Measurements from ENCODE around the gene ST6GALNAC3. TPM values are rescaled to one million over a fixed set of nuclear protein-coding genes. Genes with fewer than 3 reads are reported as not detected.

Gene ST6GALNAC3
- total and polyA plus RNA-seq, 3 donors from 2014 or later, result 0.46 to 0.87 (median 0.74) TPM

GRCh38 chr1:76661531-76661930 is 587.0 kb downstream of the ST6GALNAC3 start:
- DNase-seq, result no peak
- H3K4me3 ChIP-seq, result no peak overlapping the region
- intact Hi-C loops (cut with DNase I; ENCODE audit: low total_unique reads), result no loop called here
- H3K27me3 ChIP-seq, result no peaks in the 10 kb centered on the region
- TF ChIP-seq CTCF (IDR thresholded peaks at IDR 0.05), result no peak
- no peak for TF ChIP-seq POLR2A (IDR thresholded peaks at IDR 0.05)
- H3K36me3 ChIP-seq (ENCODE audit: low read depth, missing control alignments), result no peaks in the 10 kb centered on the region
- no peaks in the 10 kb centered on the region for H3K4me1 ChIP-seq
- 57 to 67% methylated on average over 2 of the region's 2 CpGs for WGBS, 2 donors
- no peak overlapping the region for H3K27ac ChIP-seq
- no peaks in the 10 kb centered on the region for H3K9me3 ChIP-seq

GRCh38 chr1:76666499-76666898 is 592.0 kb downstream of the ST6GALNAC3 start:
- Histone ChIP-seq H3K27me3 (no peaks in the 10 kb centered on the region), H3K4me3 (no peak overlapping the region), H3K9me3 (no peaks in the 10 kb centered on the region), H3K36me3 (ENCODE audit: low read depth, missing control alignments) (no peaks in the 10 kb centered on the region), H3K27ac (no peak overlapping the region), H3K4me1 (no peaks in the 10 kb centered on the region)
- 71 to 84% methylated on average over 2 of the region's 2 CpGs for WGBS, 2 donors
- TF ChIP-seq POLR2A (IDR thresholded peaks at IDR 0.05) (no peak), CTCF (IDR thresholded peaks at IDR 0.05) (no peak)
- intact Hi-C loops (cut with DNase I; ENCODE audit: low total_unique reads), result no loop called here
- no peak for DNase-seq

GRCh38 chr1:76668046-76668445 is 593.5 kb downstream of the ST6GALNAC3 start:
- no peak overlapping the region for H3K27ac ChIP-seq
- WGBS, 2 donors, result 55 to 57% methylated on average over 5 of the region's 5 CpGs
- H3K27me3 ChIP-seq, result no peaks in the 10 kb centered on the region
- no peaks in the 10 kb centered on the region for H3K36me3 ChIP-seq (ENCODE audit: low read depth, missing control alignments)
- TF ChIP-seq POLR2A (IDR thresholded peaks at IDR 0.05), result no peak
- TF ChIP-seq CTCF (IDR thresholded peaks at IDR 0.05), result no peak
- no peaks in the 10 kb centered on the region for H3K4me1 ChIP-seq
- no peaks in the 10 kb centered on the region for H3K9me3 ChIP-seq
- no peak overlapping the region for H3K4me3 ChIP-seq
- intact Hi-C loops (cut with DNase I; ENCODE audit: low total_unique reads), result no loop called here
- DNase-seq, result no peak

GRCh38 chr1:76669131-76669530 is 594.6 kb downstream of the ST6GALNAC3 start:
- WGBS, 2 donors, result 84 to 86% methylated on average over 4 of the region's 4 CpGs
- H3K27me3 ChIP-seq, result no peaks in the 10 kb centered on the region
- H3K4me1 ChIP-seq, result no peaks in the 10 kb centered on the region
- H3K9me3 ChIP-seq, result no peaks in the 10 kb centered on the region
- no peak for DNase-seq
- intact Hi-C loops (cut with DNase I; ENCODE audit: low total_unique reads), result no loop called here
- H3K27ac ChIP-seq, result no peak overlapping the region
- H3K4me3 ChIP-seq, result no peak overlapping the region
- H3K36me3 ChIP-seq (ENCODE audit: low read depth, missing control alignments), result no peaks in the 10 kb centered on the region
- no peak for TF ChIP-seq CTCF (IDR thresholded peaks at IDR 0.05)
- TF ChIP-seq POLR2A (IDR thresholded peaks at IDR 0.05), result no peak

- H3K27ac ChIP-seq, result no peak overlapping the region
- no peak overlapping the region for H3K4me3 ChIP-seq
- no peaks in the 10 kb centered on the region for H3K36me3 ChIP-seq (ENCODE audit: low read depth, missing control alignments)
- intact Hi-C loops (cut with DNase I; ENCODE audit: low total_unique reads), result no loop called here
- 90 to 91% methylated on average over 3 of the region's 3 CpGs for WGBS, 2 donors
- no peaks in the 10 kb centered on the region for H3K27me3 ChIP-seq
- H3K9me3 ChIP-seq, result no peaks in the 10 kb centered on the region
- H3K4me1 ChIP-seq, result no peaks in the 10 kb centered on the region
- DNase-seq, result no peak
- TF ChIP-seq POLR2A (IDR thresholded peaks at IDR 0.05), result no peak
- no peak for TF ChIP-seq CTCF (IDR thresholded peaks at IDR 0.05)
Measured at GRCh38 chr1:76669624-76670315, 595.2 kb downstream of the ST6GALNAC3 start.

All from testis (tissue), 3 donors.